Body of pancreas (tissue), 2 donors: Measurements from ENCODE around the gene LIN37. TPM values are rescaled to one million over a fixed set of nuclear protein-coding genes. Genes with fewer than 3 reads are reported as not detected.

ENCODE experiments used
- total RNA-seq, 2 donors: library from RNA; depleted of rRNA; stranded (reverse); fragments of >200 nt; gene quantifications; one replicate each; pipeline ENCODE4 v1.1.0, GENCODE V29; 2016

The LIN37 gene
- total RNA-seq, 2 donors from 2014 or later: 6.7 to 7.6 TPM

Other genes with a start within 250 kb of the LIN37 start
- gene DMKN, start 234.9 kb upstream of the LIN37 start, total RNA-seq: 100 to 1,000 TPM; 146 TPM
- gene SBSN, start 220.3 kb upstream of the LIN37 start, total RNA-seq: not detected
- gene GAPDHS, start 215.1 kb upstream of the LIN37 start, total RNA-seq: not detected
- 10 to 100 TPM; 59.4 to 67.9 TPM for gene TMEM147, start 202.9 kb upstream of the LIN37 start, total RNA-seq
- gene ATP4A, start 184.9 kb upstream of the LIN37 start, total RNA-seq: 1 to 10 TPM in 1 of 2 donors, not detected in 1; 8.2 TPM
- gene PMIS2, start 162.4 kb upstream of the LIN37 start, total RNA-seq: not detected
- 10 to 100 TPM in 1 of 2 donors, 1 to 10 TPM in 1; 9.6 to 14.5 TPM for gene HAUS5, start 135.8 kb upstream of the LIN37 start, total RNA-seq
- gene RBM42, start 119.5 kb upstream of the LIN37 start, total RNA-seq: 10 to 100 TPM; 26.7 to 65.3 TPM
- gene ETV2, start 106.8 kb upstream of the LIN37 start, total RNA-seq: not detected
- gene COX6B1, start 100.3 kb upstream of the LIN37 start, total RNA-seq: 100 to 1,000 TPM; 134 to 151 TPM
- not detected for gene UPK1A, start 82.1 kb upstream of the LIN37 start, total RNA-seq
- gene ZBTB32, start 44.0 kb upstream of the LIN37 start, total RNA-seq: not detected
- gene KMT2B, start 30.6 kb upstream of the LIN37 start, total RNA-seq: 10 to 100 TPM; 18.7 to 31.6 TPM
- 10 to 100 TPM in 1 of 2 donors, 1 to 10 TPM in 1; 6.0 to 11.2 TPM for gene IGFLR1, start 6.1 kb upstream of the LIN37 start, total RNA-seq
- 10 to 100 TPM; 26.2 to 83.4 TPM for gene U2AF1L4, start 3.2 kb upstream of the LIN37 start, total RNA-seq
- gene PSENEN, start 2.9 kb upstream of the LIN37 start, total RNA-seq: 10 to 100 TPM; 10.6 to 21.1 TPM
- gene HSPB6, start 8.5 kb downstream of the LIN37 start, total RNA-seq: 100 to 1,000 TPM in 1 of 2 donors, 10 to 100 TPM in 1; 35.0 to 117 TPM
- 10 to 100 TPM in 1 of 2 donors, 1 to 10 TPM in 1; 7.3 to 14.2 TPM for gene PROSER3, start 9.6 kb downstream of the LIN37 start, total RNA-seq
- gene ARHGAP33, start 27.0 kb downstream of the LIN37 start, total RNA-seq: 10 to 100 TPM in 1 of 2 donors, 1 to 10 TPM in 1; 8.6 to 71.5 TPM
- 1 to 10 TPM in 1 of 2 donors, under 1 TPM in 1; 0.99 to 3.9 TPM for gene PRODH2, start 64.3 kb downstream of the LIN37 start, total RNA-seq
- 10 to 100 TPM; 14.0 to 33.6 TPM for gene NPHS1, start 103.9 kb downstream of the LIN37 start, total RNA-seq
- gene KIRREL2, start 108.3 kb downstream of the LIN37 start, total RNA-seq: 10 to 100 TPM; 42.5 to 75.5 TPM
- 10 to 100 TPM; 40.9 to 47.0 TPM for gene APLP1, start 120.0 kb downstream of the LIN37 start, total RNA-seq
- gene NFKBID, start 152.0 kb downstream of the LIN37 start, total RNA-seq: 1 to 10 TPM; 6.3 to 6.5 TPM
- gene HCST, start 154.0 kb downstream of the LIN37 start, total RNA-seq: 1 to 10 TPM in 1 of 2 donors, not detected in 1; 5.2 TPM
- gene TYROBP, start 159.7 kb downstream of the LIN37 start, total RNA-seq: 10 to 100 TPM; 19.2 to 38.6 TPM
- 10 to 100 TPM; 13.2 to 14.5 TPM for gene LRFN3, start 187.8 kb downstream of the LIN37 start, total RNA-seq
- gene SDHAF1, start 246.6 kb downstream of the LIN37 start, total RNA-seq: 10 to 100 TPM; 33.9 to 39.2 TPM